ENCODE results near the gene HYCC1.

Gene HYCC1

DNA sequence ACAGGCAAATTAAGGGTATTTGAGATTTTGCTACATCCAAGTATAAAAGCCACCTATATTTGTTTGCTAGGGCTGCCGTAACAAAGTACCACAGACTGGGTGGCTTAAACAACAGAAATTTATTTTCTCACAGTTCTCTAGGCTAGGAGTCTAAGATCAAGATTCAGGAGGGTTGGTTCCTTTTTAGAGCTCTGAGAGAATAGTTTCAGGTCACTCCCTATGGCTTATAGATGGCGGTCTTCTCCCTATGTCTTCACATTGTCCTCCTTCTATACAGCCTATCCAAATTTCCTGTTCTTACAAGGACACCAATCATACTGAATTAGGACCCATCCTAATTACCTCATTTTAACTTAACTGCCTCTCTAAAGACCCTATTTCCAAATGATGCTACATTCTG is 11.2 kb downstream of the HYCC1 start:
- TF ChIP-seq, protein P1, sequence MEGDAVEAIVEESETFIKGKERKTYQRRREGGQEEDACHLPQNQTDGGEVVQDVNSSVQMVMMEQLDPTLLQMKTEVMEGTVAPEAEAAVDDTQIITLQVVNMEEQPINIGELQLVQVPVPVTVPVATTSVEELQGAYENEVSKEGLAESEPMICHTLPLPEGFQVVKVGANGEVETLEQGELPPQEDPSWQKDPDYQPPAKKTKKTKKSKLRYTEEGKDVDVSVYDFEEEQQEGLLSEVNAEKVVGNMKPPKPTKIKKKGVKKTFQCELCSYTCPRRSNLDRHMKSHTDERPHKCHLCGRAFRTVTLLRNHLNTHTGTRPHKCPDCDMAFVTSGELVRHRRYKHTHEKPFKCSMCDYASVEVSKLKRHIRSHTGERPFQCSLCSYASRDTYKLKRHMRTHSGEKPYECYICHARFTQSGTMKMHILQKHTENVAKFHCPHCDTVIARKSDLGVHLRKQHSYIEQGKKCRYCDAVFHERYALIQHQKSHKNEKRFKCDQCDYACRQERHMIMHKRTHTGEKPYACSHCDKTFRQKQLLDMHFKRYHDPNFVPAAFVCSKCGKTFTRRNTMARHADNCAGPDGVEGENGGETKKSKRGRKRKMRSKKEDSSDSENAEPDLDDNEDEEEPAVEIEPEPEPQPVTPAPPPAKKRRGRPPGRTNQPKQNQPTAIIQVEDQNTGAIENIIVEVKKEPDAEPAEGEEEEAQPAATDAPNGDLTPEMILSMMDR (IDR thresholded peaks at IDR 0.05; ENCODE audit: extremely low read depth, missing control alignments): no peak

DNA sequence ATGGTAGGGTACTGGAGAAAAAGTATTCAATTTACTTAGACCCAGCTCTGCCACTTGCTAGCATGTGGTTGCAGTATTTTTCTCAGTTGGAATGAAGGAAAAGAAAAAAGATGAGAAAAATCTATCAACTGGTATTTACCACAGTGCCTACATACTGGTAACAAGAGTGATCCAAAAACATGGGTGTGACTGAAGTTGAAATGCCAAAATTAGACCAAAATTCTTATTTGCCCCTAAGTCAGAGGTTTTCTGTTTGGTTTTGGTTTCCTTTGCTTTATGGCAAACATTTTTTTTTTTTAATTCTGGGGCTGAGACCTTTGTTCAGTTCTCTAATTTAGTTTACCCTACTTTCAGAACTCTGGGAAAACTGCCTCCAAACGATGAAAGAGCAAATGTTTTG is 12.3 kb downstream of the HYCC1 start:
- DNase-seq (ENCODE audit: low spot score): no peak
- TF ChIP-seq, protein P1 (IDR thresholded peaks at IDR 0.05; ENCODE audit: extremely low read depth, missing control alignments): no peak

More for the DNA sequence above, 11.2 kb downstream of the HYCC1 start:
- DNase-seq (ENCODE audit: low spot score): no peak

DNA sequence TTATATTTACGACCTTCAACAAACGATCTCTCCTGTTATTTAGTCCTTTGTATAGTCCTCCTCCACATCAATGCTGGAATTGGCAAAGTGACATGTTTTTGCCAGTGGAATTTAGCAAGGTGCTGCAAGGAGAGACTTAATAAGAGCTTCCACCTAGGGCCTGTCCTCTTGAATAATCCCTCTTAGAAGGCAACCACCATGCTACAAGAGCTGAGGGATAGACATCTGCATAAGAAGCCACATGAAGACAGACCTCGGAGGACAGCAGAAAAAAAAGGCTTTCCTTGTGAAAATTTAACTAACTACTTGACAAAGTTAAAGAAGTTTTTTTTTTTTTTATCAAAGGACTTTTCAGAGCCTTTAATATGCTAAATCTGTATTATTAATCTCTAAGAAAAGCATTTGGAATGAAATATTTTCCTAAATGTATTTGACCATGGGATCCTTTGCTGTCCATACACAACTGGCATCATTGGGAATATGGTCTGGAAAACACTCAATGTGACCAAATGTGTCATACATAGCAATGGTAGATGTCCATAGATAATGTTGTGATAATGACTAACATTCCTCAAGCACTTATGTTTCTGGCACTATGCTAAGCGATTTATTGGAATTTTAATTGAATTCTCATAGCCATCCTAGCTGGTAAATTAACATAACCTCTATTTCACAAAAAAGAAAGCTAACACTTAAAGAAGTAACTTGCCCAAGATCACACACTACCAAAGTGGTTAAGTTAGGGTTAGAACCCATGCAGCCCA is 13.2 kb downstream of the HYCC1 start:
- no peak for DNase-seq (ENCODE audit: low spot score)
- TF ChIP-seq, protein P1 (IDR thresholded peaks at IDR 0.05; ENCODE audit: extremely low read depth, missing control alignments): no peak

DNA sequence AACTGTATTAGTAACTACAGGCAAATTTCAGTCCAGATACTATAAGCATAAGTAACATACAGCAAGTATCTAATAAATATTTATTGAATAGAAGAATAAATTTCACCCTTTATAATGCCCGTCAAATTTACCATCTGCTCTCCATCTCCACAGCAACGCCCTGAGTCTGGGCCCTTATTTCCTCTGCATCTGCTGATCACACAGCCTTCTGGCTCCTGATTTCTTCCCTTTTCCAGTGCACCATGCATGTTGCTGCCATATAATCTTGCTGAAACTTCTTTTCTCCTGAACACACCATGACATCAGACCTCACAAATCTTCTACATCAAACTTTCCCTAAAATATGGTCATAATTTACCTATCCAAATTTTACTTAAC is 15.4 kb downstream of the HYCC1 start:
- no peak for DNase-seq (ENCODE audit: low spot score)
- TF ChIP-seq, protein P1 (IDR thresholded peaks at IDR 0.05; ENCODE audit: extremely low read depth, missing control alignments): no peak

DNA sequence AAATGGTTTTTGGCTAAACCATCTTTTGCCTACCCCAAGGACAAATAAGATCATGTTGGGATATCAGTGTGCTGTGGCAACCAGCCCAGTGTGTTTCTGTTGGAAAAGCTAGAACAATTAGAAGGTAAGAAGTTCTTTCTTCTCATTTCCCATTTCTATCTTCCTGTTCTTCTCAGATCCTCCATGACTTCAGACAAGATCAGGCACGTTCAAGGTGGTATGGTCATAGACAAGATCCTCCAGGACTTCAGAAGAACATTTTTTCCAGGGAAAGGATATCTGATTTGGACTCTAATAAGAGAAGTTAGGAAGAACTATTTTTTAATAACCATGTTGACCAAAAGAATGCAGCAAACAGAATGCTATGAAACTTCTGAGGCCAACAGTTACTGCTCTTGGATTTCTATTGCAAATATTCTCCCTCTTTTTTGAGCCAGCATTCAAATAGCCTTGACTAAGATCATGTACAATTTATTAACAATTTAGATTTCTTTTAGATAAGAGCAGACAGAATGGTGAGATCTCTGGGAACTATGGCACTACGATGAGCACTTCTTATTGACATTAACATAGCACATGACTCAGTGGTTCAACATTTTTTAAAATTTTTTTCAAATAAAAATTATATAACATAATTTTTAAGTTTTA is 15.9 kb downstream of the HYCC1 start:
- TF ChIP-seq, protein P1 (IDR thresholded peaks at IDR 0.05; ENCODE audit: extremely low read depth, missing control alignments): no peak

DNA sequence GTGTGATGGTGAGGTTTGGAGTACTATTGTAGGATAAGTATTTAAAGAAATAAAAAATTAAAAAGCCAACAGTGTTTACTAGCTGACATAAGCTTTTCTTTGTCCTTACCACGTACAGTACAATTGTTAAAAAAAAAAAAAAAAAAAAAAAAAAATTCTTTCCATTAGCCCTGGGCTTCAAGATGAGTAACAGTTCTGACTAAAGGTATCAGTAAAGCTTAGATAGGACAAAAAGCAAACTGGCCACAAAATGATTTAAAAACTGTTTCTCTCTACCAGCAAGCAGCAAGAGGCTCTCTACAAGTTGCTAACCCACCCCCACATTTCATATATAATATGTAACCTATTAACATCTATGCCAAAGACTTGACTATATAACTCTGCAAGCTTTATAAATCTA is 17.5 kb downstream of the HYCC1 start:
- no peak for DNase-seq (ENCODE audit: low spot score)
- TF ChIP-seq, protein P1 (IDR thresholded peaks at IDR 0.05; ENCODE audit: extremely low read depth, missing control alignments): no peak

More for the DNA sequence above, 15.9 kb downstream of the HYCC1 start:
- DNase-seq (ENCODE audit: low spot score): no peak

DNA sequence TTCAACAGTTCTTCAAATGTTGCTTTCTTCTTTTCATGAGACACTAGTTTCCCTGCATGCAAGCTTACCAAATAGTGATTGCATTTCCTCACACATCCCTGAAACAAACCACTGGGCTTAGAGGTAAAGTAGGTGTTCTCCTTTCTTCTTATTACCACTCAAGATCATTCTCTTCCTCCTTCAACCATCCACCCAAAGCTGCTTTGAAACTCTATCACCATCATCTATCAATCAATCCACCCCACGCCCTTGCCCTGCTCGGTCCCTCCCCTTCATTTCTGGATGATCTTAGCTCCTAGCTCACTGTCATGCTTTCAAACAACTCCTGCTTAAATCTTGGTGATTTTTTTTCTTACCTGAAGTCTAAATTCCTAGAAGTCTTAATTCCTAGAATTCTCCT is 18.9 kb downstream of the HYCC1 start:
- no peak for DNase-seq (ENCODE audit: low spot score)
- TF ChIP-seq, protein P1 (IDR thresholded peaks at IDR 0.05; ENCODE audit: extremely low read depth, missing control alignments): no peak

Data from GM20000 (cell line).